Nephron (organoid): ENCODE measurements around the gene MTFR1L.
A peak's percentile ranks its signal among the peaks of the same experiment; 100 is the strongest.

Experiments used
- H3K27ac Mint-ChIP-seq, 3 experiments: 2 replicates each; pipeline ENCODE4 v1.8.0; 2020; ENCODE audit warnings: mixed read lengths in 3 of 3, mild to moderate bottlenecking in 2 of 3, moderate library complexity in 1 of 3
- H3K27me3 Mint-ChIP-seq: 2 replicates; pipeline ENCODE4 v1.8.0; 2021; ENCODE audit warnings: low read depth, mild to moderate bottlenecking, moderate library complexity, mixed read lengths
- H3K36me3 Mint-ChIP-seq: 2 replicates; pipeline ENCODE4 v1.8.0; 2020; ENCODE audit warnings: low read depth, mixed read lengths
- H3K4me1 Mint-ChIP-seq: 2 replicates; pipeline ENCODE4 v1.8.0; 2020; ENCODE audit warnings: mixed read lengths
- H3K4me3 Mint-ChIP-seq, 3 experiments: 2 replicates each; pipeline ENCODE4 v1.8.0; 2020; ENCODE audit warnings: mild to moderate bottlenecking in 3 of 3, mixed read lengths in 3 of 3, moderate library complexity in 2 of 3
- H3K9me3 Mint-ChIP-seq: 2 replicates; pipeline ENCODE4 v1.8.0; 2020; ENCODE audit warnings: mixed read lengths
- CTCF ChIP-seq, 3 experiments: fragments of 200-600 bp; sonication (generic); IDR thresholded peaks; one replicate each; pipeline ENCODE4 v1.5.0; 2021; ENCODE audit warnings: antibody characterized with exemption in 3 of 3; ENCODE audit not compliant: unreplicated experiment in 3 of 3

Gene MTFR1L

GRCh38 chr1:25780318-25781129 lies 39.2 kb upstream of the MTFR1L start:
- Mint-ChIP-seq H3K9me3 (no peaks in the 10 kb centered on the region), H3K4me3 (no peak overlapping the region), H3K36me3 (peaks cover 3% of the 10 kb centered on the region), H3K27ac (peak overlapping the region in 1 of 3 experiments; percentile 63), H3K4me1 (peaks cover 34% of the 10 kb centered on the region), H3K27me3 (peaks cover 40% of the 10 kb centered on the region)
- TF ChIP-seq CTCF (IDR thresholded peaks at IDR 0.05; ENCODE audit: unreplicated experiment in 3 of 3), result no peak

- Mint-ChIP-seq H3K27ac (no peak overlapping the region), H3K4me3 (no peak overlapping the region), H3K36me3 (peaks cover 3% of the 10 kb centered on the region), H3K9me3 (no peaks in the 10 kb centered on the region), H3K4me1 (peaks cover 33% of the 10 kb centered on the region), H3K27me3 (peaks cover 37% of the 10 kb centered on the region)
- TF ChIP-seq CTCF (IDR thresholded peaks at IDR 0.05; ENCODE audit: unreplicated experiment in 3 of 3), result no peak
These were observed 38.7 kb upstream of the MTFR1L start for GRCh38 chr1:25781130-25781433.

- peaks cover 29% of the 10 kb centered on the region for H3K4me1 Mint-ChIP-seq
These were observed 37.0 kb upstream of the MTFR1L start for GRCh38 chr1:25782608-25783201.

GRCh38 chr1:25784575-25785051 lies 35.1 kb upstream of the MTFR1L start:
- no peaks in the 10 kb centered on the region for H3K36me3 Mint-ChIP-seq
- H3K4me1 Mint-ChIP-seq, result peaks cover 27% of the 10 kb centered on the region
- no peaks in the 10 kb centered on the region for H3K9me3 Mint-ChIP-seq
- peaks cover 27% of the 10 kb centered on the region for H3K27me3 Mint-ChIP-seq
- no peak overlapping the region for H3K27ac Mint-ChIP-seq
- H3K4me3 Mint-ChIP-seq, result no peak overlapping the region
- no peak for TF ChIP-seq CTCF (IDR thresholded peaks at IDR 0.05; ENCODE audit: unreplicated experiment in 3 of 3)

More at GRCh38 chr1:25782608-25783201, 37.0 kb upstream of the MTFR1L start:
- Mint-ChIP-seq H3K9me3 (no peaks in the 10 kb centered on the region), H3K27ac (no peak overlapping the region), H3K36me3 (no peaks in the 10 kb centered on the region), H3K4me3 (no peak overlapping the region), H3K27me3 (peaks cover 30% of the 10 kb centered on the region)
- no peak for TF ChIP-seq CTCF (IDR thresholded peaks at IDR 0.05; ENCODE audit: unreplicated experiment in 3 of 3)

GRCh38 chr1:25785333-25786067 lies 34.3 kb upstream of the MTFR1L start:
- H3K4me3 Mint-ChIP-seq, result no peak overlapping the region
- H3K9me3 Mint-ChIP-seq, result no peaks in the 10 kb centered on the region
- peaks cover 4% of the 10 kb centered on the region for H3K36me3 Mint-ChIP-seq
- TF ChIP-seq CTCF (IDR thresholded peaks at IDR 0.05; ENCODE audit: unreplicated experiment in 3 of 3), result no peak
- H3K27ac Mint-ChIP-seq, result no peak overlapping the region
- peaks cover 18% of the 10 kb centered on the region for H3K4me1 Mint-ChIP-seq
- H3K27me3 Mint-ChIP-seq, result peaks cover 30% of the 10 kb centered on the region
